Measurements from ENCODE around the gene S100A11.

S100A11 gene

DNA sequence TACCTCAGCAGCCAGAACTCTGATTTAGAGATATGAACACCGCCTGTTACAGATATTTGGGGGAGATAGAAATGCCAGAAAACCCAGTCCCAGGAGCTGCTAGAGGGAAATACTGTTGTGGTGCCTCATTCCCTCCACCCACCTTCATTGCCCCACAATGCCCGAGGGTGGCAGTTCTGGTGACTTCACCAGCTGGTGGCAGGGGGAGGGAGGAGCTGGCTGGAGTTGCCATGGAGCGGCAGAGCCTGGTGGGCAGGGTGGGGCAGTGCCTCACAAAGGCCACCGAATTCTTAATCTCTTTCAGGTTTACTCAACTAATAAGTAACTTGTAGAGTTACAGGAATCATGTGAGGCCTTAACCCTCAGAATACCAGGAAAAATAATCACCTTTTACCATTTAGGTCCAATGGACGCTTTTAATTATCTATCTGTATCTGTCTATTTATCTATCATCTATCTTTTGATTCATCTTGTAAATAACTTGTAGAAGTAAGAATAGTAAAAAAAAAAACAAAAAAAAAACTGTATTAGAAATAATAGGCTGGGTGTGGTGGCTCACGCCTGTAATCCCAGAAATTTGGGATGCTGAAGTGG lies 11.7 kb upstream of the S100A11 start:
- H3K27ac ChIP-seq, result peak overlapping the region; percentile 99
- H3K4me3 ChIP-seq (ENCODE audit: low read depth, low read length), result peak overlapping the region; percentile 34
- TF ChIP-seq CTCF (IDR thresholded peaks at IDR 0.05), result no peak
- H3K36me3 ChIP-seq (ENCODE audit: control insufficient read depth, insufficient read depth, low read length), result no peaks in the 10 kb centered on the region
- H3K9me3 ChIP-seq (ENCODE audit: control insufficient read depth, low read length), result no peaks in the 10 kb centered on the region
- no peaks in the 10 kb centered on the region for H3K79me2 ChIP-seq
- peaks cover 5% of the 10 kb centered on the region for H3K4me1 ChIP-seq
- no peaks in the 10 kb centered on the region for H3K27me3 ChIP-seq (ENCODE audit: control insufficient read depth, insufficient read depth, low read length)
- peak overlapping the region; percentile 35 for H3K4me2 ChIP-seq (ENCODE audit: low read length)
- H2AFZ ChIP-seq, result peak overlapping the region; percentile 89
- peak overlapping the region; percentile 72 for H3K9ac ChIP-seq

DNA sequence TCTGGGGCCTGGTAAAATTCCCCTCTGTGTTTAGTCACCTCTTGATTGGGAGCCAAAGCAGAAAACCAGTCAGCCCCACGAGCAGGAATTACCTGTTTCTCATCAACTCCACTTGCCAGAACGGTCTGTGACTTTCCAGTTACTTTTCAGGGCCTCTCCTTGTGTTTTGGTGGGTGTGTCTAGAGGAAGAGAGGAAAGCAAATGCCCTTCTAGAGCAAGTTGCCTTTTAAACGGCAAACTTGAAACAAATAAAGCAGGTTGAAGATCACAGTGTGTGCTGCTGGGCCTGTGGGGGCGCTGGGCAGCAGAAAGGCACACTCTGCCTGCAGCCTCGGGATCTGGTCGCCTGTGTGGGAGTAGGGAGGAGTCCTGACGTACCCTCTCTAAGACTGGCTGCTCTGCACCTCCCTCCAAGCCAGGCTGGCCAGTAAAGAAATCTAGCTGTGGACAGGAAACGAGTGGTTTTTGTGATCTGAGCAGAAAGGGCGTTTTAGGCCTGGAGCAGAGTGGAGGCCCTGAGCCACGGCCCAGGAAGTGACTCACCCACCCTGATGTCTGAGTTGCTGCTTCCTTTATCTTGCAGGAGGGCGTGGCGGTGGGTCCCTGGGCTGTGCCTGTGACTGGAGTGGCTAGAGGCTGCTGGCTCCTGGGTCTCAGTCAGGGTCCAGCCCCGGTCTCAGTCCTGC lies 11.1 kb upstream of the S100A11 start:
- Histone ChIP-seq H3K79me2 (no peaks in the 10 kb centered on the region), H3K9me3 (ENCODE audit: control insufficient read depth, low read length) (no peaks in the 10 kb centered on the region), H3K27me3 (ENCODE audit: control insufficient read depth, insufficient read depth, low read length) (no peaks in the 10 kb centered on the region), H3K4me3 (ENCODE audit: low read depth, low read length) (peak overlapping the region; percentile 34), H3K4me1 (peaks cover 5% of the 10 kb centered on the region), H3K4me2 (ENCODE audit: low read length) (peak overlapping the region; percentile 35), H3K27ac (peak overlapping the region; percentile 99), H2AFZ (peak overlapping the region; percentile 89), H3K36me3 (ENCODE audit: control insufficient read depth, insufficient read depth, low read length) (no peaks in the 10 kb centered on the region), H3K9ac (peak overlapping the region; percentile 72)
- peak; percentile 39 for TF ChIP-seq CTCF (IDR thresholded peaks at IDR 0.05)

DNA sequence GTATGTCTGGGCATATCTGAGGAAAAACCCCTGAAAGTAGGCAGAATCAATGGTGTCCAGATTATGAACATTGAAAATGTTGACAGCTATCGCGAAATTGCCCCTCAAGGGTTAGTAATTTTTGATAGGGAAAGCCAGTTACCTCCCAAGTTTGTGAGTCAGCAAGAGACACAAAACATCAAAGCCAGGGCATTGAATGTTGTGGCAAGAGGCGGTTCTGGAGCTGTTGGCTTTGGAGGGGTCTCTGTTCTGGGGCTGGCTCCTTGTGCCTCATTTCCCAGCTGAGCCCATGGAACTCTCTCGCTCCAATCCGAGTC lies 10.6 kb upstream of the S100A11 start:
- Histone ChIP-seq H3K4me3 (ENCODE audit: low read depth, low read length) (peak overlapping the region; percentile 34), H3K4me2 (ENCODE audit: low read length) (peak overlapping the region; percentile 35), H3K79me2 (no peaks in the 10 kb centered on the region), H3K27ac (peak overlapping the region; percentile 99), H2AFZ (peak overlapping the region; percentile 89), H3K9me3 (ENCODE audit: control insufficient read depth, low read length) (no peaks in the 10 kb centered on the region), H3K4me1 (peaks cover 5% of the 10 kb centered on the region), H3K36me3 (ENCODE audit: control insufficient read depth, insufficient read depth, low read length) (no peaks in the 10 kb centered on the region), H3K27me3 (ENCODE audit: control insufficient read depth, insufficient read depth, low read length) (no peaks in the 10 kb centered on the region), H3K9ac (peak overlapping the region; percentile 72)
- TF ChIP-seq CTCF (IDR thresholded peaks at IDR 0.05), result no peak

DNA sequence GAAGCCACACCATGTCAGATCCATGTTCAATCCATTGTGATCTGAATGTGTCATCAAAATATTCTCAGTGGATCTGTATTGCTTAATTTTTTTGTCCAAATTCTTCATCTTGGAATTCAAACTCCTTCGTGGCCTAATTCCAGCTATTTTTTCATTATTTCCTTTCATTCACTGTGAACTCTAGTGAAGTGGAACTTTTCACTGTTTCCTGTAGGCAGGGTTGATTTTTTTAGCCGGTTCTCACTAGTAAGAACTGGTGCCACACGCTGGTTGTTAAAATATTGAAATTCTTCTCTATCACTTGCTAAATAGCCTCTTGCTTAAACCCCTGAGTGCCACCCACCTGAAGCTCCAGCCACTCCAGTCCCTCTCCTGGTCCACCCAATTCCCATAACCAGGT lies 7.6 kb upstream of the S100A11 start:
- no peak overlapping the region for H2AFZ ChIP-seq
- H3K79me2 ChIP-seq, result no peaks in the 10 kb centered on the region
- no peak overlapping the region for H3K4me2 ChIP-seq (ENCODE audit: low read length)
- no peak overlapping the region for H3K9ac ChIP-seq
- H3K4me1 ChIP-seq, result peaks cover 5% of the 10 kb centered on the region
- no peak for TF ChIP-seq CTCF (IDR thresholded peaks at IDR 0.05)
- H3K27ac ChIP-seq, result no peak overlapping the region
- no peak overlapping the region for H3K4me3 ChIP-seq (ENCODE audit: low read depth, low read length)
- no peaks in the 10 kb centered on the region for H3K9me3 ChIP-seq (ENCODE audit: control insufficient read depth, low read length)
- no peaks in the 10 kb centered on the region for H3K27me3 ChIP-seq (ENCODE audit: control insufficient read depth, insufficient read depth, low read length)
- no peaks in the 10 kb centered on the region for H3K36me3 ChIP-seq (ENCODE audit: control insufficient read depth, insufficient read depth, low read length)

DNA sequence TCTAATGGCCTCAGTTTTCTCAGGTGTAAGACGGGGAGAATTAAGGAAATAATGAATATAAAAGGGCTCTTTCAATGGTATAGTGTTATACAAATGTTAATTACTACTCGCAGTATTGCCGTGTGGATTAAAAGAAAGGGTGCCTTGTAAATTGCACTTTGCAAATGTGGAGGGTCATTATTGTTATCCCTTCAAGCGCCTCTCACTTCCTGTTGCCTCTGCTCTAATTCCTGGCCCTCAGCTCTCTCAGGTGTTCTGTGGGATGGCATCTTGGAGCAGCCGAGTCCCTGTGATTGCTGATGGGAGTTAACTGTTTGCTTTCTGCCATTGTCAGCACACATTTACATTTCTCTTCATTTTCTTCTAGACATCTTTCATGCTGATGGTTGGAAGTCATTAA lies 7.1 kb upstream of the S100A11 start:
- Histone ChIP-seq H3K36me3 (ENCODE audit: control insufficient read depth, insufficient read depth, low read length) (no peaks in the 10 kb centered on the region), H3K4me2 (ENCODE audit: low read length) (no peak overlapping the region), H3K9me3 (ENCODE audit: control insufficient read depth, low read length) (no peaks in the 10 kb centered on the region), H3K27ac (no peak overlapping the region), H3K27me3 (ENCODE audit: control insufficient read depth, insufficient read depth, low read length) (no peaks in the 10 kb centered on the region), H3K4me1 (peaks cover 5% of the 10 kb centered on the region), H2AFZ (no peak overlapping the region), H3K9ac (no peak overlapping the region), H3K79me2 (no peaks in the 10 kb centered on the region), H3K4me3 (ENCODE audit: low read depth, low read length) (no peak overlapping the region)
- TF ChIP-seq CTCF (IDR thresholded peaks at IDR 0.05), result no peak
